Endothelial cell of umbilical vein (primary cell): ENCODE data around the gene RNU2-1. TPM values are rescaled to one million over a fixed set of nuclear protein-coding genes. Genes with fewer than 3 reads are reported as not detected.

Experiments used
- BruUV-seq: library from RNA; stranded (reverse); fragments of 400-500 nt; replicated peaks from 2 replicates; lab custom pipeline; 2021; lab: Mats Ljungman, UMichigan
- CTCF ChIA-PET: fragments of 300-600, 350-600 bp; sonication (Branson Sonifier 250); formaldehyde crosslinking; loops from one replicate; lab custom pipeline; 2021; ENCODE audit warnings: antibody characterized with exemption, inconsistent platforms; lab: Charles Lee
- POLR2A ChIA-PET: fragments of 300-600, 350-600 bp; sonication (Branson Sonifier 250); formaldehyde crosslinking; loops from one replicate; lab custom pipeline; 2021; ENCODE audit warnings: antibody characterized with exemption, inconsistent platforms; lab: Charles Lee
- DNase-seq: peaks from one replicate; pipeline ENCODE4 v3.0.0-alpha.2; 2011; ENCODE audit warnings: low read depth, low spot score
- FAIRE-seq: peaks from 2 replicates; lab custom pipeline; 2011; peaks lifted over from hg19 to GRCh38; lab: Jason Lieb, UNC
- H2AFZ ChIP-seq: 2 replicates; pipeline ENCODE4 v1.6.0; 2012; ENCODE audit warnings: low read depth, low read length, control low read depth, inconsistent platforms
- H3K27ac ChIP-seq: 2 replicates; pipeline ENCODE4 v1.5.1; 2011; ENCODE audit warnings: low read depth, mild to moderate bottlenecking, control low read depth, low read length, moderate library complexity; ENCODE audit not compliant: insufficient read depth
- H3K27me3 ChIP-seq, 2 experiments: 2 replicates each; pipeline versions ENCODE4 v1.6.0 to v1.6.1; 2011; ENCODE audit warnings: low read length in 2 of 2, mixed read lengths in 1 of 2; ENCODE audit not compliant: control insufficient read depth in 2 of 2, insufficient read depth in 2 of 2
- H3K36me3 ChIP-seq, 2 experiments: 2 replicates in 1 of 2; 3 replicates in 1 of 2; pipeline ENCODE4 v1.5.1; 2011; ENCODE audit warnings: low read length in 2 of 2, mild to moderate bottlenecking in 1 of 2, moderate library complexity in 1 of 2; ENCODE audit not compliant: control insufficient read depth in 2 of 2, insufficient read depth in 2 of 2; ENCODE audit errors: extremely low read depth in 1 of 2
- H3K4me1 ChIP-seq: 3 replicates; pipeline ENCODE4 v1.5.1; 2011; ENCODE audit warnings: mild to moderate bottlenecking, low read length; ENCODE audit not compliant: control insufficient read depth, insufficient read depth; ENCODE audit errors: extremely low read depth
- H3K4me2 ChIP-seq: 2 replicates; pipeline ENCODE4 v1.6.1; 2011; ENCODE audit warnings: low read length, control low read depth, mixed read lengths; ENCODE audit not compliant: insufficient read depth
- H3K4me3 ChIP-seq, 3 experiments: fragments of 200-600 bp in 1 of 3; sonication (generic), shearing (Covaris generic) in 1 of 3; replicated peaks in 1 of 3; 2 replicates each; pipeline ENCODE4 v1.5.1; 2011 to 2016; ENCODE audit warnings: control low read depth in 3 of 3, low read length in 3 of 3, mild to moderate bottlenecking in 2 of 3, inconsistent platforms in 1 of 3, low read depth in 1 of 3, moderate library complexity in 1 of 3; ENCODE audit not compliant: insufficient read depth in 1 of 3
- H3K79me2 ChIP-seq: 2 replicates; pipeline ENCODE4 v1.6.0; 2012; ENCODE audit warnings: low read length, inconsistent platforms; ENCODE audit not compliant: control insufficient read depth, insufficient read depth
- H3K9ac ChIP-seq: replicated peaks from 2 replicates; pipeline ENCODE3; 2011; ENCODE audit warnings: low read length, control low read depth; ENCODE audit not compliant: insufficient read depth; ENCODE audit errors: extremely low read depth
- H3K9me1 ChIP-seq: replicated peaks from 3 replicates; pipeline ENCODE4 v1.6.0; 2011; ENCODE audit warnings: mild to moderate bottlenecking, low read length; ENCODE audit not compliant: control insufficient read depth, insufficient read depth; ENCODE audit errors: extremely low read depth
- H3K9me3 ChIP-seq: replicated peaks from 2 replicates; pipeline ENCODE4 v1.5.1; 2012; ENCODE audit warnings: low read length, inconsistent platforms; ENCODE audit not compliant: control insufficient read depth, insufficient read depth
- H4K20me1 ChIP-seq: replicated peaks from 2 replicates; pipeline ENCODE3; 2011; ENCODE audit warnings: mild to moderate bottlenecking, low read length; ENCODE audit not compliant: control insufficient read depth, insufficient read depth; ENCODE audit errors: extremely low read depth
- CTCF ChIP-seq, 2 donors: IDR thresholded peaks; 1 replicate in 1 of 2; 2 replicates in 1 of 2; pipeline ENCODE4 v1.5.1; 2011; ENCODE audit warnings: low read length in 2 of 2, mild to moderate bottlenecking in 2 of 2, moderate library complexity in 2 of 2, control low read depth in 1 of 2, inconsistent platforms in 1 of 2, low read depth in 1 of 2; ENCODE audit not compliant: insufficient read depth in 1 of 2; ENCODE audit errors: extremely low read depth in 1 of 2
- EZH2 ChIP-seq: IDR thresholded peaks from 2 replicates; pipeline ENCODE4 v1.6.1; 2012; ENCODE audit warnings: borderline replicate concordance, low read depth, mild to moderate bottlenecking, moderate library complexity, low read length, inconsistent platforms; ENCODE audit not compliant: severe bottlenecking
- FOS ChIP-seq: IDR thresholded peaks from 2 replicates; pipeline ENCODE4 v1.6.1; 2011; ENCODE audit warnings: mild to moderate bottlenecking, low read length, moderate library complexity, borderline replicate concordance; ENCODE audit not compliant: insufficient read depth
- GATA2 ChIP-seq: IDR thresholded peaks from 2 replicates; pipeline ENCODE4 v1.7.0; 2011; ENCODE audit warnings: low read depth, mild to moderate bottlenecking, moderate library complexity, mixed read lengths, low read length; ENCODE audit not compliant: insufficient read length, insufficient read depth
- JUN ChIP-seq: IDR thresholded peaks from 2 replicates; pipeline ENCODE4 v1.6.1; 2011; ENCODE audit warnings: borderline replicate concordance, low read depth; ENCODE audit not compliant: insufficient read length, insufficient read depth
- MAX ChIP-seq: IDR thresholded peaks from 2 replicates; pipeline ENCODE4 v1.6.1; 2011; ENCODE audit not compliant: insufficient read depth, insufficient read length
- MYC ChIP-seq: IDR thresholded peaks from one replicate; pipeline ENCODE4 v1.6.1; 2011; ENCODE audit warnings: mild to moderate bottlenecking, low read depth, low read length
- POLR2A ChIP-seq: IDR thresholded peaks from 2 replicates; pipeline ENCODE4 v1.6.1; 2012; ENCODE audit warnings: low read depth, mild to moderate bottlenecking, control low read depth, low read length
- POLR2AphosphoS5 ChIP-seq: IDR thresholded peaks from 2 replicates; pipeline ENCODE4 v1.6.1; 2012; ENCODE audit warnings: low read depth, mild to moderate bottlenecking, control low read depth, low read length, moderate library complexity; ENCODE audit not compliant: insufficient read depth
- dilution Hi-C: fragments of 300-500 bp; cut with MboI; formaldehyde crosslinking; loops from one replicate; pipeline ENCODE4 v1.15.0; 2019; ENCODE audit warnings: low sequenced_read_pairs; ENCODE audit not compliant: extremely low pct_ligation_motif_present
- intact Hi-C: fragments of 100-400 bp; cut with micrococcal nuclease; formaldehyde crosslinking; loops from one replicate; pipeline ENCODE4 v1.10.0; 2022
- polyA plus RNA-seq, 4 experiments: library from polyadenylated mRNA; depleted of rRNA in 3 of 4; stranded (reverse) in 3 of 4; unstranded in 1 of 4; fragments of >200 nt; gene quantifications; 2 replicates each; pipeline versions ENCODE4 v1.2.1 to v1.2.3, GENCODE V29; 2011 to 2012; ENCODE audit warnings: missing spikeins in 1 of 4
- total RNA-seq: library from RNA; stranded (reverse); gene quantifications from 2 replicates; pipeline ENCODE4 v1.2.3, GENCODE V29; 2021

RNU2-1 gene
- total and polyA plus RNA-seq, 2 donors (not counting 3 experiments of a cell fraction or from before 2014, with no cell fraction given), result 3,596 TPM; not detected in 1

GRCh38 chr17:43211123-43211479, 22.7 kb downstream of the RNU2-1 start:
- FAIRE-seq (peak; percentile 31), DNase-seq (no peak)
- Histone ChIP-seq H3K4me2 (peak overlapping the region; percentile 91), H3K9ac (peak overlapping the region; percentile 81), H3K9me1 (no peaks in the 10 kb centered on the region), H3K9me3 (no peaks in the 10 kb centered on the region), H3K27me3 (no peaks in the 10 kb centered on the region), H2AFZ (peak overlapping the region; percentile 80), H3K4me1 (peaks cover 16% of the 10 kb centered on the region), H3K4me3 (peak overlapping the region; percentile 22 to 72 (median 61)), H3K36me3 (peaks cover 5 to 19% of the 10 kb centered on the region in 2 experiments), H3K79me2 (peaks cover 5% of the 10 kb centered on the region), H4K20me1 (no peaks in the 10 kb centered on the region), H3K27ac (peak overlapping the region; percentile 72)
- POLR2A ChIA-PET, result interaction anchor here (1.2 to 2.9 kb wide), 3 partner anchors 8 to 104 kb away, joined by 3 to 43 read pairs (median 4); no protein-coding TSS in a partner anchor
- dilution Hi-C loops (no loop called here), intact Hi-C loops (loop anchor here (1.0 kb wide), 1 partner anchor 41 kb away; no protein-coding TSS in a partner anchor)
- CTCF ChIA-PET, result interaction anchor here (0.9 to 3.9 kb wide), 8 partner anchors 10 to 273 kb away, joined by 4 to 22 read pairs (median 8); partner anchors contain the start of genes DHX8 and NBR1
- TF ChIP-seq FOS (no peak), POLR2AphosphoS5 (no peak), POLR2A (no peak), GATA2 (no peak), MYC (no peak), CTCF (IDR thresholded peaks at IDR 0.05; ENCODE audit: extremely low read depth in 1 of 2, insufficient read depth in 1 of 2, low read depth in 1 of 2, low read length in 2 of 2) (no peak), EZH2 (no peak), MAX (no peak), JUN (no peak)
- no TSS peak for BruUV-seq
